GM04503 (cell line): ENCODE measurements around the gene PRIMA1.

Experiments used
- DNase-seq: peaks from one replicate; pipeline ENCODE4 v3.0.0-alpha.2; 2012; ENCODE audit warnings: low read depth

Gene PRIMA1

GRCh38 chr14:93675651-93676050 is 112.6 kb downstream of the PRIMA1 start:
- no peak for DNase-seq

- DNase-seq = no peak
Measured at GRCh38 chr14:93674343-93674742, 113.9 kb downstream of the PRIMA1 start.

GRCh38 chr14:93669632-93670031 is 118.7 kb downstream of the PRIMA1 start:
- no peak for DNase-seq
